Measurements from ENCODE around the gene DGCR8. TPM values are rescaled to one million over a fixed set of nuclear protein-coding genes. Genes with fewer than 3 reads are reported as not detected.

The DGCR8 gene
- total RNA-seq, 1 donor from 2014 or later: 93.1 TPM

GRCh38 chr22:20135806-20136602, 56.0 kb downstream of the DGCR8 start:
- Mint-ChIP-seq H3K9me3 (ENCODE audit: unreplicated experiment) (no peaks in the 10 kb centered on the region), H3K27me3 (ENCODE audit: unreplicated experiment) (peaks cover 5% of the 10 kb centered on the region), H3K36me3 (ENCODE audit: unreplicated experiment) (no peaks in the 10 kb centered on the region), H3K4me1 (ENCODE audit: low read depth, unreplicated experiment) (peaks cover 4% of the 10 kb centered on the region), H3K4me3 (ENCODE audit: unreplicated experiment) (no peak overlapping the region), H3K27ac (ENCODE audit: unreplicated experiment) (no peak overlapping the region)
- TF ChIP-seq, protein P1, sequence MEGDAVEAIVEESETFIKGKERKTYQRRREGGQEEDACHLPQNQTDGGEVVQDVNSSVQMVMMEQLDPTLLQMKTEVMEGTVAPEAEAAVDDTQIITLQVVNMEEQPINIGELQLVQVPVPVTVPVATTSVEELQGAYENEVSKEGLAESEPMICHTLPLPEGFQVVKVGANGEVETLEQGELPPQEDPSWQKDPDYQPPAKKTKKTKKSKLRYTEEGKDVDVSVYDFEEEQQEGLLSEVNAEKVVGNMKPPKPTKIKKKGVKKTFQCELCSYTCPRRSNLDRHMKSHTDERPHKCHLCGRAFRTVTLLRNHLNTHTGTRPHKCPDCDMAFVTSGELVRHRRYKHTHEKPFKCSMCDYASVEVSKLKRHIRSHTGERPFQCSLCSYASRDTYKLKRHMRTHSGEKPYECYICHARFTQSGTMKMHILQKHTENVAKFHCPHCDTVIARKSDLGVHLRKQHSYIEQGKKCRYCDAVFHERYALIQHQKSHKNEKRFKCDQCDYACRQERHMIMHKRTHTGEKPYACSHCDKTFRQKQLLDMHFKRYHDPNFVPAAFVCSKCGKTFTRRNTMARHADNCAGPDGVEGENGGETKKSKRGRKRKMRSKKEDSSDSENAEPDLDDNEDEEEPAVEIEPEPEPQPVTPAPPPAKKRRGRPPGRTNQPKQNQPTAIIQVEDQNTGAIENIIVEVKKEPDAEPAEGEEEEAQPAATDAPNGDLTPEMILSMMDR (IDR thresholded peaks at IDR 0.05; ENCODE audit: partially characterized antibody, unreplicated experiment): no peak
- DNase-seq: no peak

- Mint-ChIP-seq H3K36me3 (ENCODE audit: unreplicated experiment) (no peaks in the 10 kb centered on the region), H3K27ac (ENCODE audit: unreplicated experiment) (no peak overlapping the region), H3K27me3 (ENCODE audit: unreplicated experiment) (peaks cover 5% of the 10 kb centered on the region), H3K9me3 (ENCODE audit: unreplicated experiment) (no peaks in the 10 kb centered on the region), H3K4me3 (ENCODE audit: unreplicated experiment) (no peak overlapping the region), H3K4me1 (ENCODE audit: low read depth, unreplicated experiment) (peaks cover 4% of the 10 kb centered on the region)
- TF ChIP-seq, protein P1 (IDR thresholded peaks at IDR 0.05; ENCODE audit: partially characterized antibody, unreplicated experiment): no peak
- no peak for DNase-seq
These were observed 56.5 kb downstream of the DGCR8 start for GRCh38 chr22:20136603-20136873.

DNA sequence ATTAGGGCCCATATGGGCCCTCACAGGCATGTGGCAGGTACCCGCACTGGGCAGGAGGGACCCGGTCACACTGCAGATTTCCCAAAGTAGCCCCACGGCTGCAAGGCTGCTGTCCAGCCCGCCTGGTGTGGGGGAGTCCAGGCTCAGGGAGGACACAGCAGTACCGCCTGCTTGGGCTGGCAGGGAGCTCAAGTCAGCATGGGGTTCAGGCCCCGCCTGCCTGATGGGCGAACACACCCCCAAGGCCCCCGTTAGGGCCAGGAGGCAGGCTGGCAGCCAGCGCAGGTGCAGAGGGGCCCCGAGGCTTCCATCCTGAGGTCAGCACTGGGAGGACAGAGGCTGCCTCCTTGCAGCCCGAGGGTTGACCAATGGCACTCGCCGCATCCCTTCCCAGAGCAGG, 57.1 kb downstream of the DGCR8 start:
- Mint-ChIP-seq H3K27ac (ENCODE audit: unreplicated experiment) (no peak overlapping the region), H3K9me3 (ENCODE audit: unreplicated experiment) (no peaks in the 10 kb centered on the region), H3K4me3 (ENCODE audit: unreplicated experiment) (no peak overlapping the region), H3K36me3 (ENCODE audit: unreplicated experiment) (no peaks in the 10 kb centered on the region), H3K4me1 (ENCODE audit: low read depth, unreplicated experiment) (peaks cover 4% of the 10 kb centered on the region), H3K27me3 (ENCODE audit: unreplicated experiment) (peaks cover 5% of the 10 kb centered on the region)
- DNase-seq: no peak
- TF ChIP-seq, protein P1 (IDR thresholded peaks at IDR 0.05; ENCODE audit: partially characterized antibody, unreplicated experiment): no peak

GRCh38 chr22:20137671-20138416, 57.8 kb downstream of the DGCR8 start:
- TF ChIP-seq, protein P1 (IDR thresholded peaks at IDR 0.05; ENCODE audit: partially characterized antibody, unreplicated experiment): no peak
- H3K4me3 Mint-ChIP-seq (ENCODE audit: unreplicated experiment): no peak overlapping the region
- peaks cover 5% of the 10 kb centered on the region for H3K27me3 Mint-ChIP-seq (ENCODE audit: unreplicated experiment)
- no peaks in the 10 kb centered on the region for H3K9me3 Mint-ChIP-seq (ENCODE audit: unreplicated experiment)
- peaks cover 4% of the 10 kb centered on the region for H3K4me1 Mint-ChIP-seq (ENCODE audit: low read depth, unreplicated experiment)
- no peak overlapping the region for H3K27ac Mint-ChIP-seq (ENCODE audit: unreplicated experiment)
- no peak for DNase-seq
- no peaks in the 10 kb centered on the region for H3K36me3 Mint-ChIP-seq (ENCODE audit: unreplicated experiment)

GRCh38 chr22:20138417-20138738, 58.3 kb downstream of the DGCR8 start:
- peaks cover 4% of the 10 kb centered on the region for H3K4me1 Mint-ChIP-seq (ENCODE audit: low read depth, unreplicated experiment)
- no peak overlapping the region for H3K27ac Mint-ChIP-seq (ENCODE audit: unreplicated experiment)
- TF ChIP-seq, protein P1 (IDR thresholded peaks at IDR 0.05; ENCODE audit: partially characterized antibody, unreplicated experiment): no peak
- H3K36me3 Mint-ChIP-seq (ENCODE audit: unreplicated experiment): no peaks in the 10 kb centered on the region
- no peaks in the 10 kb centered on the region for H3K9me3 Mint-ChIP-seq (ENCODE audit: unreplicated experiment)
- H3K27me3 Mint-ChIP-seq (ENCODE audit: unreplicated experiment): peaks cover 2% of the 10 kb centered on the region
- no peak overlapping the region for H3K4me3 Mint-ChIP-seq (ENCODE audit: unreplicated experiment)
- no peak for DNase-seq

Data from glutamatergic neuron (in vitro differentiated cells).